Upper lobe of left lung (tissue), 4 donors: ENCODE results near the gene GMEB1.

Experiments
- CTCF ChIP-seq, 6 experiments: fragments of 450-650 bp in 4 of 6; fragments of 200-600 bp in 2 of 6; sonication (generic) in 2 of 6; IDR thresholded peaks; one replicate each; pipeline ENCODE4 v1.5.1; 2016 to 2019; ENCODE audit warnings: antibody characterized with exemption in 6 of 6
- EP300 ChIP-seq, 4 donors: sonication (generic); formaldehyde crosslinking; IDR thresholded peaks; one replicate each; pipeline ENCODE4 v1.5.1; 2017; ENCODE audit warnings: antibody characterized with exemption in 4 of 4, control low read depth in 2 of 4
- POLR2A ChIP-seq, 4 donors: fragments of 450-650 bp; IDR thresholded peaks; one replicate each; pipeline ENCODE4 v1.5.1; 2016 to 2017; ENCODE audit warnings: antibody characterized with exemption in 4 of 4, mild to moderate bottlenecking in 2 of 4
- POLR2AphosphoS5 ChIP-seq, 2 donors: sonication (generic); formaldehyde crosslinking; IDR thresholded peaks; one replicate each; pipeline ENCODE4 v1.5.1; 2017; ENCODE audit warnings: antibody characterized with exemption in 2 of 2

GRCh38 chr1:28675924-28676257, 7.3 kb downstream of the GMEB1 start:
- TF ChIP-seq CTCF (IDR thresholded peaks at IDR 0.05) (no peak), EP300 (IDR thresholded peaks at IDR 0.05) (no peak), POLR2AphosphoS5 (IDR thresholded peaks at IDR 0.05) (no peak), POLR2A (IDR thresholded peaks at IDR 0.05) (no peak)
